Osteoblast (primary cell): ENCODE measurements around the gene RAB7A. TPM values are rescaled to one million over a fixed set of nuclear protein-coding genes. Genes with fewer than 3 reads are reported as not detected.
A peak's percentile ranks its signal among the peaks of the same experiment; 100 is the strongest.

ENCODE experiments used
- DNase-seq: peaks from one replicate; pipeline ENCODE4 v3.0.0; 2011; ENCODE audit warnings: low spot score, mixed read lengths; ENCODE audit not compliant: insufficient read length; ENCODE audit errors: missing footprints
- H2AFZ ChIP-seq: 2 replicates; pipeline ENCODE4 v1.6.0; 2011; ENCODE audit warnings: mild to moderate bottlenecking, low read length
- H3K27ac ChIP-seq: 2 replicates; pipeline ENCODE4 v1.5.1; 2011; ENCODE audit warnings: mild to moderate bottlenecking, low read depth, low read length, moderate library complexity
- H3K27me3 ChIP-seq: 2 replicates; pipeline ENCODE4 v1.6.0; 2012; ENCODE audit warnings: mild to moderate bottlenecking, control low read depth, inconsistent platforms, low read length, moderate library complexity; ENCODE audit not compliant: insufficient read depth
- H3K36me3 ChIP-seq: 2 replicates; pipeline ENCODE4 v1.5.1; 2011; ENCODE audit warnings: mild to moderate bottlenecking, low read length, control low read depth, moderate library complexity; ENCODE audit not compliant: insufficient read depth
- H3K4me1 ChIP-seq: 2 replicates; pipeline ENCODE4 v1.5.1; 2011; ENCODE audit warnings: mild to moderate bottlenecking, low read length, control low read depth, moderate library complexity; ENCODE audit not compliant: insufficient read depth
- H3K4me2 ChIP-seq: 2 replicates; pipeline ENCODE4 v1.6.0; 2011; ENCODE audit warnings: mild to moderate bottlenecking, low read length; ENCODE audit not compliant: insufficient read depth
- H3K4me3 ChIP-seq: fragments of 200-600 bp; sonication (generic); 3 replicates; pipeline ENCODE4 v1.5.1; 2012; ENCODE audit warnings: mild to moderate bottlenecking, low read length, inconsistent platforms; ENCODE audit not compliant: insufficient read depth
- H3K79me2 ChIP-seq: 2 replicates; pipeline ENCODE4 v1.6.0; 2012; ENCODE audit warnings: mild to moderate bottlenecking, low read length, control low read depth, inconsistent platforms; ENCODE audit not compliant: insufficient read depth
- H3K9me3 ChIP-seq: 2 replicates; pipeline ENCODE4 v1.5.1; 2011; ENCODE audit warnings: low read depth, low read length, control low read depth
- H4K20me1 ChIP-seq: 2 replicates; pipeline ENCODE4 v1.6.0; 2012; ENCODE audit warnings: mild to moderate bottlenecking, low read length, control low read depth; ENCODE audit not compliant: insufficient read depth
- CTCF ChIP-seq: IDR thresholded peaks from 2 replicates; pipeline ENCODE4 v1.5.1; 2011; ENCODE audit warnings: mild to moderate bottlenecking, low read depth, low read length, moderate library complexity; ENCODE audit errors: extremely low read depth
- total RNA-seq: library from RNA; depleted of rRNA; stranded (reverse); fragments of >200 nt; gene quantifications from 2 replicates; pipeline ENCODE4 v1.2.3, GENCODE V29; 2012

The RAB7A gene
- total RNA-seq, 1 donor, result 86.1 TPM

GRCh38 chr3:128735287-128735686 lies 9.3 kb downstream of the RAB7A start:
- Histone ChIP-seq H3K9me3 (no peaks in the 10 kb centered on the region), H3K4me2 (no peak overlapping the region), H3K27me3 (no peaks in the 10 kb centered on the region), H3K4me1 (peaks cover 10% of the 10 kb centered on the region), H3K4me3 (no peak overlapping the region), H2AFZ (no peak overlapping the region), H3K27ac (no peak overlapping the region), H4K20me1 (peaks cover 77% of the 10 kb centered on the region), H3K36me3 (peaks cover 2% of the 10 kb centered on the region), H3K79me2 (peaks cover 98% of the 10 kb centered on the region)
- TF ChIP-seq CTCF, result no peak
- DNase-seq, result no peak

- H3K4me2 ChIP-seq, result no peak overlapping the region
Observed at GRCh38 chr3:128735884-128736283, 9.9 kb downstream of the RAB7A start.

DNA sequence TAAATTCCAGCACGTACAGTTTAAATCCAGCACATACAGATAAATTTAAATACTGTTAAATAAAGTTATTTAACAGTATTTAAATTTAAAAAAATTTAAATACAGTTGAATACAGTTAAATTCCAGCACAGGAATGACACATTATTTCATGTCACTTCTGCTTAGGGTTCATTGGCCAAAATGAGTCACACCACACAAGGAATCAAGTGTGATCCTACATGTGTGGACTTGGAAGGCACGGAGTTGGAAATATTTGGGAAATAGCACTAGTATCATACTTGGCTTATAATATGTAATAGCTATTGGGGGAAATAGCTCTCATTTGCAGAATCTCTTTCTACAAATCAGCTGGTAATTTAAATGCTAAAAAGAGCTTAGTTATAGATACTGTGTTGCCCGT lies 10.6 kb downstream of the RAB7A start:
- Histone ChIP-seq H4K20me1 (peaks cover 74% of the 10 kb centered on the region), H3K4me2 (no peak overlapping the region)
- TF ChIP-seq CTCF, result no peak

More at GRCh38 chr3:128735884-128736283, 9.9 kb downstream of the RAB7A start:
- H3K4me3 ChIP-seq, result no peak overlapping the region
- H3K4me1 ChIP-seq, result peaks cover 4% of the 10 kb centered on the region
- H3K36me3 ChIP-seq, result peaks cover 2% of the 10 kb centered on the region
- no peak overlapping the region for H2AFZ ChIP-seq
- peaks cover 97% of the 10 kb centered on the region for H3K79me2 ChIP-seq
- H3K27me3 ChIP-seq, result no peaks in the 10 kb centered on the region
- no peak for DNase-seq
- peaks cover 75% of the 10 kb centered on the region for H4K20me1 ChIP-seq
- no peak for TF ChIP-seq CTCF
- no peaks in the 10 kb centered on the region for H3K9me3 ChIP-seq
- no peak overlapping the region for H3K27ac ChIP-seq

GRCh38 chr3:128740621-128741020 lies 14.6 kb downstream of the RAB7A start:
- H3K36me3 ChIP-seq, result peaks cover 17% of the 10 kb centered on the region
- no peaks in the 10 kb centered on the region for H3K4me1 ChIP-seq
- no peak overlapping the region for H3K4me3 ChIP-seq
- peaks cover 96% of the 10 kb centered on the region for H3K79me2 ChIP-seq
- no peak overlapping the region for H3K4me2 ChIP-seq
- no peaks in the 10 kb centered on the region for H3K27me3 ChIP-seq
- H3K27ac ChIP-seq, result no peak overlapping the region
- H4K20me1 ChIP-seq, result peaks cover 61% of the 10 kb centered on the region
- TF ChIP-seq CTCF, result no peak
- DNase-seq, result no peak
- no peak overlapping the region for H2AFZ ChIP-seq
- no peaks in the 10 kb centered on the region for H3K9me3 ChIP-seq

More for the DNA sequence above, 10.6 kb downstream of the RAB7A start:
- Histone ChIP-seq H3K9me3 (no peaks in the 10 kb centered on the region), H3K36me3 (peaks cover 4% of the 10 kb centered on the region), H3K4me1 (no peaks in the 10 kb centered on the region), H3K4me3 (no peak overlapping the region), H2AFZ (no peak overlapping the region), H3K79me2 (peaks cover 97% of the 10 kb centered on the region), H3K27me3 (no peaks in the 10 kb centered on the region), H3K27ac (no peak overlapping the region)
- peak; percentile 59 for DNase-seq
